Ectodermal cell (in vitro differentiated cells): Measurements from ENCODE around the gene DNAI4.
A peak's percentile ranks its signal among the peaks of the same experiment; 100 is the strongest.

ENCODE experiments used
- H3K27ac ChIP-seq: 2 replicates; pipeline ENCODE4 v1.7.0; 2013; ENCODE audit warnings: mild to moderate bottlenecking, low read depth, low read length; ENCODE audit not compliant: insufficient read depth, poor library complexity, severe bottlenecking
- H3K27me3 ChIP-seq: 2 replicates; pipeline ENCODE4 v1.7.0; 2013; ENCODE audit warnings: mild to moderate bottlenecking, low read length; ENCODE audit not compliant: insufficient read depth, control insufficient read depth, poor library complexity, severe bottlenecking
- H3K36me3 ChIP-seq: one replicate; pipeline ENCODE4 v1.7.0; 2013; ENCODE audit warnings: low read length; ENCODE audit not compliant: control insufficient read depth, insufficient read depth
- H3K4me1 ChIP-seq: one replicate; pipeline ENCODE4 v1.7.0; 2013; ENCODE audit warnings: low read length; ENCODE audit not compliant: control insufficient read depth, insufficient read depth
- H3K4me3 ChIP-seq: 2 replicates; pipeline ENCODE4 v1.7.0; 2013; ENCODE audit warnings: low read depth, low read length, control low read depth; ENCODE audit not compliant: insufficient read depth
- H3K9me3 ChIP-seq: 2 replicates; pipeline ENCODE4 v1.7.0; 2013; ENCODE audit warnings: mild to moderate bottlenecking, low read length, moderate library complexity; ENCODE audit not compliant: control insufficient read depth
- WGBS, 2 experiments: methylation state at CpG; one replicate each; pipeline ENCODE4 v1.1.7; 2013; ENCODE audit warnings: missing lambda C conversion rate in 2 of 2; 5-methylcytosine and 5-hydroxymethylcytosine counted together

Gene DNAI4

GRCh38 chr1:66944330-66945274 lies 19.9 kb upstream of the DNAI4 start:
- WGBS, 2 experiments = 92 to 94% methylated on average over 3 to 6 of the region's 7 CpGs
- H3K36me3 ChIP-seq = peaks cover 16% of the 10 kb centered on the region
- H3K4me1 ChIP-seq = no peaks in the 10 kb centered on the region
- H3K27me3 ChIP-seq = no peaks in the 10 kb centered on the region
- no peak overlapping the region for H3K4me3 ChIP-seq
- H3K27ac ChIP-seq = no peak overlapping the region
- H3K9me3 ChIP-seq = no peaks in the 10 kb centered on the region

- H3K27ac ChIP-seq = no peak overlapping the region
- H3K4me3 ChIP-seq = no peak overlapping the region
- H3K36me3 ChIP-seq = peaks cover 12% of the 10 kb centered on the region
- no peaks in the 10 kb centered on the region for H3K4me1 ChIP-seq
- H3K9me3 ChIP-seq = no peaks in the 10 kb centered on the region
- WGBS, 2 experiments = 95 to 96% methylated on average over 4 to 5 of the region's 5 CpGs
- no peaks in the 10 kb centered on the region for H3K27me3 ChIP-seq
Observed at GRCh38 chr1:66943361-66943969, 18.8 kb upstream of the DNAI4 start.

- H3K36me3 ChIP-seq = no peaks in the 10 kb centered on the region
- WGBS, 2 experiments = 95 to 100% methylated on average over 1 of the region's 1 CpG
- no peaks in the 10 kb centered on the region for H3K9me3 ChIP-seq
- no peak overlapping the region for H3K4me3 ChIP-seq
- no peaks in the 10 kb centered on the region for H3K4me1 ChIP-seq
- H3K27ac ChIP-seq = no peak overlapping the region
- H3K27me3 ChIP-seq = no peaks in the 10 kb centered on the region
Observed at GRCh38 chr1:66940981-66941380, 16.3 kb upstream of the DNAI4 start.

- peaks cover 3% of the 10 kb centered on the region for H3K4me1 ChIP-seq
- no peak overlapping the region for H3K4me3 ChIP-seq
- no peaks in the 10 kb centered on the region for H3K36me3 ChIP-seq
- H3K27ac ChIP-seq = no peak overlapping the region
- no peaks in the 10 kb centered on the region for H3K27me3 ChIP-seq
- no peaks in the 10 kb centered on the region for H3K9me3 ChIP-seq
Observed at GRCh38 chr1:66938613-66939012, 14.0 kb upstream of the DNAI4 start.

- Histone ChIP-seq H3K9me3 (no peaks in the 10 kb centered on the region), H3K4me3 (no peak overlapping the region), H3K36me3 (no peaks in the 10 kb centered on the region), H3K4me1 (peaks cover 5% of the 10 kb centered on the region), H3K27ac (no peak overlapping the region), H3K27me3 (no peaks in the 10 kb centered on the region)
- WGBS, 2 experiments = 0% methylated on average over 1 of the region's 1 CpG
Observed at GRCh38 chr1:66937529-66938234, 13.0 kb upstream of the DNAI4 start.

- H3K27ac ChIP-seq = no peak overlapping the region
- no peaks in the 10 kb centered on the region for H3K36me3 ChIP-seq
- no peak overlapping the region for H3K4me3 ChIP-seq
- no peaks in the 10 kb centered on the region for H3K27me3 ChIP-seq
- H3K9me3 ChIP-seq = no peaks in the 10 kb centered on the region
- 83 to 91% methylated on average over 4 to 7 of the region's 7 CpGs for WGBS, 2 experiments
- peaks cover 11% of the 10 kb centered on the region for H3K4me1 ChIP-seq
Observed at GRCh38 chr1:66933887-66934700, 9.4 kb upstream of the DNAI4 start.

- no peaks in the 10 kb centered on the region for H3K36me3 ChIP-seq
- no peaks in the 10 kb centered on the region for H3K27me3 ChIP-seq
- no peak overlapping the region for H3K4me3 ChIP-seq
- H3K27ac ChIP-seq = no peak overlapping the region
- 85 to 87% methylated on average over 2 of the region's 2 CpGs for WGBS, 2 experiments
- H3K4me1 ChIP-seq = peaks cover 12% of the 10 kb centered on the region
- H3K9me3 ChIP-seq = no peaks in the 10 kb centered on the region
Observed at GRCh38 chr1:66932291-66932690, 7.6 kb upstream of the DNAI4 start.

- H3K36me3 ChIP-seq = no peaks in the 10 kb centered on the region
- no peak overlapping the region for H3K27ac ChIP-seq
- 30 to 35% methylated on average over 4 of the region's 4 CpGs for WGBS, 2 experiments
- no peaks in the 10 kb centered on the region for H3K27me3 ChIP-seq
- H3K9me3 ChIP-seq = no peaks in the 10 kb centered on the region
- H3K4me1 ChIP-seq = peaks cover 18% of the 10 kb centered on the region
- H3K4me3 ChIP-seq = peak overlapping the region; percentile 83
Observed at GRCh38 chr1:66931590-66931989, 6.9 kb upstream of the DNAI4 start.

GRCh38 chr1:66930823-66931174 lies 6.1 kb upstream of the DNAI4 start:
- WGBS, 2 experiments = 0% methylated on average over 5 to 6 of the region's 6 CpGs
- Histone ChIP-seq H3K4me1 (peaks cover 20% of the 10 kb centered on the region), H3K27me3 (no peaks in the 10 kb centered on the region), H3K36me3 (no peaks in the 10 kb centered on the region), H3K27ac (peak overlapping the region; percentile 78), H3K9me3 (no peaks in the 10 kb centered on the region), H3K4me3 (peak overlapping the region; percentile 83)
